HG03135 (cell line): ENCODE results near the gene LDLRAP1.

Experiments used
- ATAC-seq: cut with Tn5 transposase; IDR thresholded peaks from one replicate; pipeline ENCODE4 v1.9.1; 2021; ENCODE audit warnings: mild to moderate bottlenecking, moderate library complexity; ENCODE audit not compliant: unreplicated experiment

The LDLRAP1 gene

DNA sequence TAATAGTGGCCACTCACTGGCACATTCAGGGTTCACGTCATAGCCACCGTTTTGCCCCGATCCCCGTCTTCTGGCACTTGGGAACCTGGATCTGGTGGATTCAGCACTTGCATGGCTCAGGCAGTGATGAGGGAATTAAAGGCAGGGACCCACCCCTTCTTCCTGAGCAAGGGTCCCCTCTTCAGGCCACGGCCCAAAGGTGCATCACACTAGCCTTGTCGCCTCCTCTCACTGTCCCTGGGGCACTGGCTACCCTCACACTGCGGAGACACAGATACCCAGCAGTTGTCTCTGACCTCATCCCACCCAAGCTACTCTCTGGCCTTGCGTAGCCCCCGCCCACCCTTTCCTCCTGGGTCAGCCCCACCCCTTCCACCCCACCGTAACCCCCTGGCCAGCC, 19.9 kb upstream of the LDLRAP1 start:
- no peak for ATAC-seq

DNA sequence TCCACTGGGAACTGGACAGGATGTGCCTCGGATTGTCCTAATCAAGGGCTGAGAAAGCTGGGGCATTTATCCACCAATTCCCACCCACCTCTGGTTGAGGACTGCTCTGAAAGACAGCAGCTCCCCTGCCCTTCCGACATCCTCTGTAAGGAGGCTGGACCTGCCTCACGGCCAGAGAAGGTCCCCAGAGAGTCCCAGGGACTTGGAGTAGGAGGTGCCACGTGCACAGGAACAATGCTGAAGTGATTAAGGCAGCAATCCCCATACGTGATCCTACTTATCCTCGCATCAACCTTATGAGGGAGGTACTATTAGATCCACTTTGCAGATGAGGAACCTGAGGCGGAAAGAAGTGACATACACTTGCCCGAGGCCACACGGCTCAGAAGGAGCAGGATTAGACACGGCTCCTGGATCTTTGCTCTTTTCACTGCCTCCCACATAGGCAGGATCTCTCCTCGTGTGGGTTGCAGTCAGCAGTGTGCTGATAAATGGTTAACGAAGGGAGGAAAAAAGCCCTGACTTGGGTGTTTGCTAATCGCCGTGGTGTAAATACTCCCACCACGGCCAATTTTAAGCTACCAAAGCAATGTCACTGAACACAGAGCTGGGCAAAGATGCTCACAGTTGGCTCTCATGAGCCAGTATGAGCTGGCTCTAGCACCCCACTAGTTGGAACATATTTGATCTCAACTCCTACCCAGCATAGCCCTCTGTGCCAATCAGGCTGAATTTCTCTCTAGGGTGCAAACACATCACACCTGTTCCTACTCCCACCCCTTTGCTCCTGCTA, 18.6 kb upstream of the LDLRAP1 start:
- no peak for ATAC-seq

DNA sequence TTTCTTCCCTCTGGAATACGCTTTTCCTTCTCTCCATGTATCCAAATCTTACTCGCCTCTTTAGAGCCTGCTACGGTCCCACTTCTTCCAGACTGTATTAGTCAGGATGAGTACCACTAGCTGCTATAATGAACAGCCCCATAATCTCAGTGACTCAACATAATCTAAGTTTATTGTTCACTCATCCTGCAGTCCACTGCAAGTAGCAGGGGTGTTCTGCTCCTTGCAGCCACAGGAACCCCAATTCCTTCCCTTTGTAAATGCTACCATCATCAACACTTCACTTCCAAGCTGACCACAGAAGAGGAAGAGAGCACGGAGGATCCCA, 18.1 kb upstream of the LDLRAP1 start:
- no peak for ATAC-seq

DNA sequence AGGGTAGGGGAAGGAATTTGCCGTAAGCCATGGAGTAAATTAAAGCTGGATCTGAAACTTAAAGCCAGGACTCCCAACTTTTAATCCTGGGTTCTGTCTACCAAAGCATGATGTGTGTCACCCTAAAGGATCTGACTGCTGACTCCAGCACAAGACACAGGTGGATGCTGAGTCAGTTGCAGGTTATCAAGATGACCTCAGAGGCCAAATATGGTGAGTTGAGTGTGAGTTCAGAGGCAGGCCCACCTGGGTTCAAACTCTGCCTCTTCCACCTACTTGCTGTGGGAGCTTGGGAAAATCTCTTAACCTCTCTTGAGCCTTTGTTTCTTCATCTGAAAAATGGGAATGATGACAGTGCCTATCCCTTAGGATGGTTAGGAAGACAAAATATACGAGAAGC, 16.7 kb upstream of the LDLRAP1 start:
- no peak for ATAC-seq

DNA sequence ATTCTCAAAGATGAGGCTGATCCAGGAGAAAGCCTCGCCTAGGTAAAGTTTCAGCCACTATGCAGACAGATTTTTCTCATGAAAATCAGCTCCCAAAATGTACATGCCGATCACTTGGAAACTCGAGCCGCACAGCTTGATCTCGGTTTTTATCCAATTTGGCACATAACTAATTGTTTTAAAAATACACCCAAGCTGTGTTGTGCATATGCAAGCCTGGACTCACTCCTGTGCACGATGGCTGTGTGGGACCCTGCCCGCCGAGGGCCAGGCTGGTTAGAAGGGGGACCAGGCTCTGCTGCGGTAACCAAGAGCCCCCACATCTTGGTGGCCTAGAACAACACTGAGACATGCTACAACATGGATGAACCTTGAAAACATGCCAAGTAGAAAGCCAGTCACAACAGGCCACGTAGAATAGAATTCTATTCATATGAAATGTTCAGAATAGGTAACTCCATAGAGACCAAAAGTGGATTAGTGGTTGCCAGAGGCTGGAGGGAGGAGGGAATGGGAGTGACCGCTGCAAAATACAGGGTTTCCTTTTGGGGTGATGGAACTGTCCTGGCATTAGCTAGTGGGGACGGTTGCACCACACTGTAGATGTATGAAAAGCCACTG, 16.1 kb upstream of the LDLRAP1 start:
- no peak for ATAC-seq

DNA sequence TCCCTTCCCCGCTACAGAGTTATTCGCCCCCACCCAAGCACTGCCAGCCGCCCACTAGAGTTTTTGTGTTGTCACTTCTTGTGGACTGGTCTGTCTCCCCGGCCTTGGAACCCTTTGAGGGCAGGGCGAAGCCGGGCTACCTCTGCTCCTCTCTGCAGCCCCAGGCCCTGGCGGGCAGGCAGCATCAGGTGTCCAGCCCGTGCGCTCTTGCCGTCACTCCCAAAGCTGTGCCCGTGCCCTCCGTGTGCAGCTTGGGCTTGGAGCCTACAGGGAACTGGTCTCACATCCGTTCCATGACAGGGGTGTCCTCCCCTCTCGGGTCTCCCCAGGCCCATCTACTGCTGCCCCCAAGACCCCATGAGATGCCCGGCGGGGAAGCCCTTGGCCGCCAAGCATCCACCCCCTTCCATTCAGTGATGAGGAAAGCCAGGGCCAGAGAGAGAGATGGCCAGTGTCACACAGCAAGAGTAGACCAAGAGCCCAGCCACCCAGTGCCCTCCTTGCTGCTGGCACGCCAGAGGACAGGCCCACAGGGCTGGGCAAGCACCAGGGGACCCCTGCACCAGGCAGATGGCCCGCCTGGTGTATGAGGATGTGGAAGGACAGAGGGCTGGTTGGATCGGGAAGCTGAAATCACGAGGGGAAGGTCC, 15.3 kb upstream of the LDLRAP1 start:
- ATAC-seq: no peak

DNA sequence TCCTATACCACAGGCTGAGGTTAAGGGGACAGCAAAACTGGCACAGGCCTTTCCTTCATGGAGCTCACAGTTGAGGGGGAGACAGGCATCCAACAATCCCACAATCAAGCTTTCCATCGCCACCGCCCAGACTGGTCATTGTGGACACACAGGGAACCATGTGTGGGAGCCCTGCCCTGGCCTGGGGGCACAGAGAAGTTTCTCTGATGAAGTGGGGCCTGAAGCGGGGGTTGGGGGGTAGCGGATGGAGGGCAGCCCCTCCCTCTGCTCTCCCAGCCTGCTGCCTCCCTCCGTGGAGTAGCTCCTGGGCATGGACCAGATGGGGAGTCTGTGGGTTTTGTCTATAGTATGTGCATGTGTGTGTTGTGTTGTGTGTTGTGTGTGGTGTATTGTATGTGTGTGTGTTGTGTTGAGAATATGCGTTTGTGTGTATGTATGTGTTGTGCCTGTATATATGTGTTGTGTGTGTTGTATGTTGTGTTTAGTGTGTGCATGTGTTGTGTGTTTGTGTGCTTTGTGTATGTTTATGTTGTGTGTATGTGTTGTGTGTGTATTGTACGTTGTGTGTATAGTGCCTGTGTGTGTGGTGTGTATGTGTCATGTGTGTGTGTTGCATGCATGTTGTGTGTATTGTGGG, 14.4 kb upstream of the LDLRAP1 start:
- ATAC-seq: no peak

DNA sequence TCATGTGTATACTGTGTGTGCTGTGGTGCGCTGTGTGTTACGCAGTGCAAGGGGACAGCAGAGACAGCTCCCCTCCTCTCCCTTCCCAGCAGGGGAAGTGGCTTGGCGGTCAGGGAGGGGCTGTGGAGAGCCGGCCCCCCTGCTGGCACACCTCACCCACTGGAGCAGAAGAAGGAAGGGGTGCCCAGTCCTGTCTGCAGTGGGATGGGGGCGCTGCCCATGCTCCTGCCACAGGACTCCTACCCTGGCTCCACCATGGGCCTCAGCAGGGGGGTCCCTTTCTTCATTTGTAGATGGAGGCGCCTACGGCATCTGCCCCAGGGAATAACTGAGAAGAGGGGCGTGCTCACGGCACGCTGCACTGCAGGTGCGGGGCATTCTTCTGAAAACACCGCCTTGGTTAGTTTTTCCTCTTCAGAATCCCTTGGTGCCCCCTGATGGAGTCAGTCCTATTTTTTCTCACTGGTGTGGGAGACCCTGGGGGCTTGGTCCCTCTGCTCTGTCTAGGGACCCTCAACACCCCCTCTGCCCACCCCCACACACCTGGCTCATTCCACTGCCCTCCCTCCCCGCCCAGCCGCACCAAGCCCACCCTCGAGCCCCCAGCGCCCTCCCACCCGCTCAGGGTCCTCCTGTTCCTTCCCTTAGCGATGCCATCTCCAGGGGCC, 13.8 kb upstream of the LDLRAP1 start:
- no peak for ATAC-seq

- ATAC-seq: no peak
Observed at GRCh38 chr1:25530186-25531081, 13.0 kb upstream of the LDLRAP1 start.

- no peak for ATAC-seq
Observed at GRCh38 chr1:25531082-25531461, 12.3 kb upstream of the LDLRAP1 start.

- no peak for ATAC-seq
Observed at GRCh38 chr1:25532970-25533369, 10.4 kb upstream of the LDLRAP1 start.

GRCh38 chr1:25533775-25534409, 9.5 kb upstream of the LDLRAP1 start:
- ATAC-seq: no peak

DNA sequence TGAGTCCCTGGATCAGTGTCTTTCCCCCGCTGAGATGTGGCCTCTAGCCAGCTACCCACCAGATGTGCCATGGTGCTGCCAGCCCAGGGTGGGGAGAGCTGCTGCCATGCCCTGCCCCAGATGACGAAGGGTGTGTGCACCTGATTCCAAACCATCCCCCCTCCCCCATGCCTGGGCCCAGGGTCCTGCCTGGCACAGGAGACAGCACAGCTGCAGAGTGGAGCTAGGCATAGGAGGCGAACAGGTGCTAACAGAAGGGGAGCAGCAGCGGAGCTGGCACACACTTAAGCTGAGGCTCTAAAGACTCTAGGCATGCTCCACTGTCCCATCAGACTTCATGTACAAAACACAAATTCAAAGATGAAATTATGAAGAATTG, 9.0 kb upstream of the LDLRAP1 start:
- no peak for ATAC-seq

GRCh38 chr1:25536124-25536523, 7.3 kb upstream of the LDLRAP1 start:
- ATAC-seq: no peak

- ATAC-seq: no peak
Observed at GRCh38 chr1:25537153-25537831, 6.1 kb upstream of the LDLRAP1 start.

GRCh38 chr1:25538191-25538767, 5.1 kb upstream of the LDLRAP1 start:
- no peak for ATAC-seq

DNA sequence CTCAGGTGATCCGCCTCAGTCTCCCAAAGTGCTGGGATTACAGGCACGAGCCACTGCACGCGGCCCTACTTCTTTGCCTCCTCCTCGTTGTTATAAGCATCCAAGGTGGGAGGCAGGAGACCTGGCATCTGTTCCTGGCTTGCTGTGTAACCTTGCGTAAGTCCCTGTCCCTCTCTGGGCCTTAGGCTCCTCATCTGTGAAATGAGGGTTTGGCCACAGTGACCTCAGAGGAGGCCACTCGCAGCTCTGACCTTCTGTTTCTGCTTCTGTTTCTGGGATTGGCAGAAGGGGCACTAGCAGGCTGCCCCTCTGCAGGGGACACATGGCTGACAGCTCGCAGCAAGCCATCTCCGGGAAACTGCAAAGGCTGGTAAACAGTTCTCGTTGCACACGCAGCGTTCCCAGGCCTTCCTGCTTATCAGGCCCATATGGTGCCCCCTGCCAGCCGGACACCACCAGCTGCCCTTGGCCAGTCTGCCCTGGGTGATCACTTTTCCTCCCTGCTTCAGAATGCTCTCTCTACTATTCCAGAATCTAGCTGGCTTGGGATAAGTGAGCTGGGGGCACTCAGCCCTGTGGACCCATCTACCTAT, 2.6 kb upstream of the LDLRAP1 start:
- no peak for ATAC-seq

DNA sequence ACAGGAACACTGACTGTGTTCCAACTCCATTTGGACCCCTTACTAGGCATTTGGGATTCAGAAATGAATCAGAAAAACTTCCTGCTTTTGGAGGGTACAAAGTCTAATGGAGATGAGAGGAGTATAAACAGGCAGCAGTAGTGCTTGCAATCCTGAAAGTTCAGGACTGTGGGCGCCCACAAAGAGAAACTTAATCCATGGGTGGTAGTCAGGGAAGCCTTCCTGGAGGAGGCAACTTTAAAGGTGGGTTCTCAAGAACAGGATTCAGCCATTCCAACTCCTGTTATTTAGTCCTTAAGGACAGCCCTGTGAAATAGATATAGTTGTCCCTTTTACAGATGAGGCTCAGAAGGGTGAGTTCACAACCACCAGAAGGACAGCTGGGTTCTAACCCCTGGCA, 2.0 kb upstream of the LDLRAP1 start:
- ATAC-seq: no peak
